Measurements from ENCODE around the gene GSTM5.

GRCh38 chr1:109733236-109733870 lies 21.3 kb downstream of the GSTM5 start:
- TF ChIP-seq CTCF (IDR thresholded peaks at IDR 0.05; ENCODE audit: low read depth, low read length) (no peak), EZH2phosphoT487 (IDR thresholded peaks at IDR 0.05; ENCODE audit: low read depth) (no peak)
